Superior temporal gyrus (tissue), 1 donor: Measurements from ENCODE around the gene RBMS3.

ENCODE experiments used
- DNase-seq: peaks from one replicate; pipeline ENCODE4 v3.0.0-alpha.2; 2016; ENCODE audit errors: extremely low spot score

Gene RBMS3

DNA sequence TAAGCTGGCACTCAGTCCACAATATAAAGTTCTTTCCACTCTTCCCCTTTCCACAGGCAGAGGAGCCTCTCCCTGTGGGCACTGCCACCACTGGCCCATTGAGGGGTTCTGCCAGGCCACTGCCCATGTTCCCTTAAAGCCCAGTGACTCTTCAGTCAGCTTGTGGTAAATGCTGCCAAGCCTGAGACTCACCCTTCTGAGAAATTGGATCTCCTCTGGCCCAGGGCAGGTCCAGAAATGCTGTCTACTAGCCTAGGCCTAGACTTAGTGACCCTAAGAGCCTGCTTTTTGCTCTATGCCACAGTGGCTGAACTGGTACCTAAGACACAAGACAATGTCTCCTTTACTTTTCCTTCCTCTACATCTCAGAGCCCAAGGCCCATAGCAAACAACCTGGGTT is 295.8 kb downstream of the RBMS3 start:
- no peak for DNase-seq

GRCh38 chr3:29577250-29577649 is 296.4 kb downstream of the RBMS3 start:
- no peak for DNase-seq

DNA sequence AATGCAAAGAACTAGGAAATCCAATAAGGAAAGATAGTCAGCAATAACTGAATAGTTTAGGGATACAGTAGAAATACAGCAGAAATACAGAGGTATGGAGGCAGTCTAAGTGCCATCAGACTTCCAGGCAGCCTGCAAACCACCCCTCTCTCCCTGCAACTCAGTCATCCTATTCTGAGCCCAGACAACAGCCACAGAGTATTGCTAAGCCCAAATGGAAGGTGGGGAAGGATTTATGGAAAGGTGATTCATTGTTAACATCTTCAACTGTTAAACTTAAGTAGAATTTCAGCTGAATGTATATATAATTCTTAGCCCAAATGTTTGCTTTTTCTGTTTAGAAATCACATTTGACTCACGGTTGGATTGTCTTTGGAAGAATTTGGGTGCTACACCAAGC is 300.4 kb downstream of the RBMS3 start:
- DNase-seq: no peak

GRCh38 chr3:29582273-29582672 is 301.4 kb downstream of the RBMS3 start:
- DNase-seq: peak; percentile 50

DNA sequence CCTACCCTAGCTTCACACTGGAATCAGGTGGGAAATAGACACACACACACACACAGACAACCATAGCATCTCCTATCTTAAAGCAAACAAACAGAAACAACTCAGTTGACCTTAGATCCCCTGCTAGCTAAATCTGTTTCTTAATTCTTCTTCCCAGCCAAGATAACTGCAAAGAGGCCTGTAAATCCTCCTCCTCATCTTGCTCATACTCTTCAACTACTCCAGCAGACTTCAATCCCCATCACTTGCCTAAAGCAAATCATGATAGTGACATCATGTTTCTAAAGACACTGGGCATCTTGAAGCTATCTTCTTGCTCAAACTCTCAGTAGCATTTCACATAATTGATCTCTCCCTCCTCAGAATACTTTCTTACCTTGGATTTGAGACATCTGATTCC is 303.0 kb downstream of the RBMS3 start:
- DNase-seq: no peak

- no peak for DNase-seq
Observed at GRCh38 chr3:29585368-29585767, 304.5 kb downstream of the RBMS3 start.

DNA sequence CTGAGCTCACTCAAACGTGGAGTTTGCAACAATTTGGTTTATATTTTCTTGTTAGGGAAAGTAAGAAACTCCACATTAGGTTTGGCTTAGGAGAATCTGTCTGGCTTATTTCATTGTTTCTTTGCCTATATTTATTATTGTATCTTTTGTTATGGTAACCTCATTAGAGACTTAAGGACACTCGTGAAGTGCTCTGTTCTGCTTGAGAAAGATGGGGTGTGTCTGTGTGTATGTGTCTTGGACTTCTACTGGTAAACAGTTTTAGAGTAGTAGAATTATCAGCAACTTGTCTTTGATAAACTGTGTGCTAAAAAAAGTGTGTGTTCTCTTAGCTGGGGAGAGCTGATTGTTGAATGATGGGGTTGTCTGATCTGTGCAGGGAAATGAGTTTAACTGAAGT is 306.5 kb downstream of the RBMS3 start:
- DNase-seq: no peak

GRCh38 chr3:29590012-29590411 is 309.1 kb downstream of the RBMS3 start:
- no peak for DNase-seq

DNA sequence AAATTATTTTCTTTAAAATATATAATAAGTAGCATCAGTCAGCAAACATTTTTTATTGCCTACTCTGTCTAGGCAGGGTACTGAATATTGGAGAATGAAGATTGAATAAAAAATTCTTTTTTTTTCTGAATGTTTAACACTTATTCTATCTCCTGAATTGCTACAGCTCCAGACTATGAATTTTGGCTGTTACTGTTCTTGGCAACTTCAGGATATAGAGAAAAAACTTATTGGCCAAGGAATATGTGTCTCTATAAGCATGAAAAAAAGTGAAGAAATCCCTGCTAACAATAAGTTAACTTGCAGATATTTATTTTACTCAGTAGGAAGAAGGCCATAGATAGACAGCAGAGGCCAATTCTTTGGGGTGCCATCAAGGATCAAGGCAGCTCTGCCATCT is 309.6 kb downstream of the RBMS3 start:
- no peak for DNase-seq

DNA sequence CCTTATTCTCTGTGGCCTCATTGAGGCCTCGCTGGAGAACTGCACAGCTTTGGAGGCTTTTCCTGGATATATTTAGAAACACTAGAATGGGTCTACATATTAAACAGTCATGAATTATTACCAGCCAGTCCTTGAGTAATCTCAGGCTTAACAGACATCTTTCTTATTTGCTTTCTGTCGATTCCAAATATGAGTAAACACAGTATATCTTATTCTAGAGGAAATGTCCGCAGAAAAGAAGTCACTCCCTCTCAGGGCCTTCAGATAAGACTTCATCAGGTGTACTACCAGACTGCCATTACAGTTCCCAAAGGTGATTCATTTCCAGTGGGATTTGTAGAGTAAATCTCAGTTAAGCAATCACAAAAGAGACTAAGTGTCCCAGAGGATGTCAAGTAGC is 310.7 kb downstream of the RBMS3 start:
- DNase-seq: no peak

DNA sequence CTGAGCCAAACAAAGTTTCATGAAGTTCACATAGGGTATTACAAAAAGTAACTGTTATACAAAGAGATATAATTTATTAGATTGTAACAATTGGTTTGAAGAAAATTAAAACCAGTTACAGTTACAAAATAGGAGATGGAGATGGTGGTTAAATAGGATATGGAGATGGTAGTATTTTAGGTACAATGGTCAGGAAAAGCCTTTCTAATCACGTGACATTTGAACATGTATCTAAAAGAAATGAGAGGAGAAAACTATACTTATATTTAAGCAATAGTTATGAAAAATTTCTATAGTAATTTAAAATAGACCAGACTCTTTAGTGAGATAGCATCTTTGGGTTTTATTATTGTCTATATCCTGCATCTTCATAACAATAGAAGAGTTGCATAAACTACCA is 312.9 kb downstream of the RBMS3 start:
- DNase-seq: no peak

GRCh38 chr3:29594261-29594660 is 313.4 kb downstream of the RBMS3 start:
- DNase-seq: no peak

- no peak for DNase-seq
Observed at GRCh38 chr3:29597376-29598008, 316.6 kb downstream of the RBMS3 start.

- DNase-seq: no peak
Observed at GRCh38 chr3:29601861-29602585, 321.2 kb downstream of the RBMS3 start.

- DNase-seq: no peak
Observed at GRCh38 chr3:29605845-29606244, 325.0 kb downstream of the RBMS3 start.

GRCh38 chr3:29606416-29606815 is 325.5 kb downstream of the RBMS3 start:
- DNase-seq: no peak

DNA sequence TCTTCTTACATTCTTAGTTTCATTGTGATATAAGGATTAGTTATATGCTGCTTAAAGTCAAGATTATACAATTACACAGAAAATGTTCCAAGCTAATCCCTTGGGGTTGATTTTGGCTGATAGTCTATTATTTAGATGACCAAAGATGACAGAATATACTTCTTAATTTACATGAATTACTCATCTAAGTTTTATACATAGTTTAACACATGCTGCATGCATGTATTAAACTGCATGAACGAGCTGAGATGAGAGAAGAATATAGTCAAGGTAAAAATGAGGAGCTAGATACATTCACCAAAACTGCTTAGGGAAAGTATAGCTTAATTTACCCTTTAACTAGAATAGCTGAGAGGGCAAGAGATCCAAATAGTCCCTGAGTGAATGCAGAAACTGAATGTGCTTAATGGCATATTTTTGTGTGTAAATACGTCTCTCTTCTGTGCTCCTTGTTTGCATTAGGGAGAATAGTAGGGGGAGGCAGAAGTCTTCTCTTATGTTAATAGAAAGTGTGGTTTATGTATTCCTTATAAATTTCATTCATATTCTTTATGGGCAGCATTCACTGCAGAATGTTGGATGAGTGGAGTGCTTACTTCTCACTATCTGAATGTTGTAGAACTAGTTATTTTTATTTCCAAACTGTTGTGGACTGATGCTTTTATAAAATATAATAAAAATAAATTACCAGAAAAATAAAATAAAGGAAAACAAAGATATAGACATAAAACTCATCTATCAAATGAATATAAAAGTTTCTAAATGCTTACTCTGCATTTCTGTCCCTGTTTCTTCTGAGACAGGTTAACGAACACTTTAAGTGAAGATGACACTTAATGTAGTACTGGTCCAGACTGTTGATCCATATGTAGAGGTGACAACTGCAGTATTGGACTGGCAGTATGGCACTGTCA is 327.8 kb downstream of the RBMS3 start:
- DNase-seq: no peak

DNA sequence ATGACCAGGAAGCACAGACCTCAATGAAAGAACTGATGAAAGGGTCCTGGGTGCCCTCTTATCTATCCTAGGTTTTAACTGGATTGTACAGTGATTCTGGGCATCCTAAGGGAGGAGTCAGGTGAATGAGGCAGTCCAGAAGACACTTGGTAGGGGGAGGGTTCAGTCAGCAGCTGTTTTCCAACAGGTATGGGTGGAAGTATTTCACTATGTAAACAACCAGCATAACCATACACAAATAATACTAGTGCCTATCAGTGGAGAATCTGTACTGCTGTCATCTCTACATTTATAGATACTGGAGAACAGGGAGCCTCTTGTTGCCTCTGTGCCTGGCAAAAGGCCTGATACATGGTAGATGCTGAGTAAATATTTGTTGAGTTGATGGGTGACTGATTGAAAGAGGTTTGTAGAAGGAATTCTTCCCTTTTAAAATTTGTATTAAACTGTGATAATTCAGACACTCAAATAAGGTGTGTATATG is 328.5 kb downstream of the RBMS3 start:
- DNase-seq: no peak

DNA sequence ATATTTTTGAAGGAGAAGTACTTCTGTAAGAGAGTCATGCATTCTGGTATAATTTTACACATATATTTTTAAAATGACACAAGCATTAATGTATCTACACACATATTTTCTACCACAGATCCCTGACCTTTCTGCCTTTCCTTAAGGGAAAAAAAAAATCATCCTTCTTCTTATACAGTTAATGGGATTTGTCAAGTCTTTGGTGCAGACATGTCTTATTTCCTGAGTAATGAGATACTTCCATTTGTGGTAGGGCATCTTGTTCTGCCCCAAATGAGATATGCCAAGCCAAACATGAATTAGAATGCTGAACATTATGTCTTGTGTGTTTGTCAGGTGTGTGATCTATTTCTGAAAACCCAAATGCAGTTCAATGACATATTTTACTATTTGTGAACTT is 329.9 kb downstream of the RBMS3 start:
- DNase-seq: no peak

DNA sequence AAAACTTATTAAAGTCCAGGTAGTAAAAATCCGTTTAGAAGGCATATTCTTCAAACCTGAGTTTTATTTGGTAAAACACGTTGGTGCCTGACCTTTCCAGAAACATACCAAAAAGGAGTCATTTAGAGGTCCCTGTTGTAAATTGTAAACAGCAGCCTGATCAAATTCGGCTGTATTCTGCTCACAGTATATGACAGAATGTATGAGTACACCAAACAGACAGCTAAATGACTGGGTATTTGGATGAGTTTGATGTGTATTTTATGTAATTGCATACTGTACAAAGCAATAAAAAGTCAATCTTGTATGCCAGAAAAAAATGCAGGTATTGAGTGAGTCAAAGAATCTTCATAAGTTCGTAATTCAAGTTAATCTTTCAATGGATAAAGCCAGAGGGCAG is 330.4 kb downstream of the RBMS3 start:
- no peak for DNase-seq

GRCh38 chr3:29612536-29612935 is 331.7 kb downstream of the RBMS3 start:
- no peak for DNase-seq

GRCh38 chr3:29614954-29615353 is 334.1 kb downstream of the RBMS3 start:
- DNase-seq: no peak
